HG03439 (cell line): ENCODE results near the gene FAM13A.

ENCODE experiments used
- ATAC-seq: cut with Tn5 transposase; IDR thresholded peaks from one replicate; pipeline ENCODE4 v1.9.1; 2021; ENCODE audit warnings: mild to moderate bottlenecking, moderate library complexity; ENCODE audit not compliant: unreplicated experiment

FAM13A gene

GRCh38 chr4:88792821-88793220, 264.2 kb downstream of the FAM13A start:
- ATAC-seq = no peak

GRCh38 chr4:88792268-88792781, 264.7 kb downstream of the FAM13A start:
- peak; percentile 79 for ATAC-seq

- ATAC-seq = no peak
These were observed 265.7 kb downstream of the FAM13A start for GRCh38 chr4:88791274-88791673.

- ATAC-seq = no peak
These were observed 268.1 kb downstream of the FAM13A start for GRCh38 chr4:88788895-88789294.

GRCh38 chr4:88788424-88788823, 268.6 kb downstream of the FAM13A start:
- no peak for ATAC-seq

- no peak for ATAC-seq
These were observed 271.0 kb downstream of the FAM13A start for GRCh38 chr4:88786011-88786410.

GRCh38 chr4:88780389-88780788, 276.6 kb downstream of the FAM13A start:
- ATAC-seq = no peak

GRCh38 chr4:88779431-88779830, 277.6 kb downstream of the FAM13A start:
- no peak for ATAC-seq

GRCh38 chr4:88775529-88775928, 281.5 kb downstream of the FAM13A start:
- ATAC-seq = no peak

- ATAC-seq = no peak
These were observed 282.0 kb downstream of the FAM13A start for GRCh38 chr4:88775026-88775425.

GRCh38 chr4:88771883-88772450, 285.0 kb downstream of the FAM13A start:
- no peak for ATAC-seq

GRCh38 chr4:88765729-88766128, 291.3 kb downstream of the FAM13A start:
- no peak for ATAC-seq

- no peak for ATAC-seq
These were observed 293.9 kb downstream of the FAM13A start for GRCh38 chr4:88763075-88763474.

- ATAC-seq = no peak
These were observed 295.0 kb downstream of the FAM13A start for GRCh38 chr4:88761861-88762523.

GRCh38 chr4:88761342-88761741, 295.6 kb downstream of the FAM13A start:
- no peak for ATAC-seq

- ATAC-seq = no peak
These were observed 297.1 kb downstream of the FAM13A start for GRCh38 chr4:88759895-88760290.

GRCh38 chr4:88759039-88759894, 297.7 kb downstream of the FAM13A start:
- no peak for ATAC-seq

GRCh38 chr4:88758264-88758663, 298.7 kb downstream of the FAM13A start:
- no peak for ATAC-seq

- ATAC-seq = no peak
These were observed 299.2 kb downstream of the FAM13A start for GRCh38 chr4:88757776-88758175.

GRCh38 chr4:88757067-88757466, 299.9 kb downstream of the FAM13A start:
- no peak for ATAC-seq

GRCh38 chr4:88756149-88756548, 300.8 kb downstream of the FAM13A start:
- no peak for ATAC-seq

- no peak for ATAC-seq
These were observed 301.5 kb downstream of the FAM13A start for GRCh38 chr4:88755454-88755853.
